M059J (cell line): Measurements from ENCODE around the gene TMEM179. TPM values are rescaled to one million over a fixed set of nuclear protein-coding genes. Genes with fewer than 3 reads are reported as not detected.
"Not testable (repeated sequence)": the region's sequence is repeated elsewhere in the genome, so short reads cannot be mapped to it uniquely, and the experiment has no call there.

Experiments used
- DNase-seq: peaks from one replicate; pipeline ENCODE4 v3.0.0-alpha.2; 2012; ENCODE audit warnings: low read depth
- total RNA-seq: library from RNA; depleted of rRNA; stranded (reverse); fragments of >200 nt; shearing (Covaris generic); gene quantifications from 2 replicates; pipeline ENCODE4 v1.2.3, GENCODE V29; 2014; rRNA removed

The TMEM179 gene
- total RNA-seq: 0.49 TPM in 1 of 2 replicates, not detected in the other

- peak; percentile 10 for DNase-seq
These were observed at the start of gene TMEM179 for GRCh38 chr14:104604458-104605449. Gene TMEM179, minus strand, starts transcription at chr14:104604772. Its CDS starts 31 bp downstream, at chr14:104604741.

DNA sequence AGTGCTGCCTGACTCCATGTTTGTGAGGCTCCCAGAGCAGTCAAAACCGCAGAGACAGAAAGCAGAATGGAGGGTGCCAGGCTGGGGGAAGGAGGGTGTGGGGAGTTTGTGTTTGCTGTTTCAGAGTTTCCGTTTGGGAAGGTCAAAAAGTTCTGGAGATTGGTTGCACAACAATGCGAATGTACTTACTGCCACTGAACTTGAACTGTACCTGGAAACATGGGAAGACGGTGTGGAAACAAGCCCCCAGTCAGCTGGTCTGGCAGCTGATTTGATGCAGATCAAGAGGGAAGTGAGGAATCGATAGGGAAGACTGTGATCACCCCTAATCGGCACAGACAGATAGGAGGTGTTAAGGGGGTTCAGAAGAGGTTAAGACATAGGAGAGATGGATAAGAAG lies 49.5 kb upstream of the TMEM179 start:
- DNase-seq: no peak

GRCh38 chr14:104653130-104653920 lies 48.8 kb upstream of the TMEM179 start:
- DNase-seq: not testable (repeated sequence)

DNA sequence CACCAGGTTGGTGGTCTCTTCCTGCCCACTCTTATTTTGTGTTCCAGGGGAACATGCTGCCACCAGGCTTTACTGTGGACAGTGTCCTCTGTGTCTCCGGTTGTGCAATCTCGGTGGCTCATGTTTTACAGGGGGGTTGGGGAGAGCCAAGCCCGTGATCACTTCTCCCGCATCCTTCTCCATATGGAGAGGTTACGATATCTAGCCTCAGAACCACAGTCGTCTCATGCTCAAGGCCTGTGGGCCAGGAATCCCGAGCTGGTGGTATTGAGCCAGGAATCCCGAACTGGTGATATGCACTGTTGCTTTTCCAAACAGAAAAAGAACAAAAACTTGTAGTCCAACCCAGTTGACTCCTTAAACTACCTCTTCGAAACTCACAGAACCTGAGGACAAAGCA lies 47.8 kb upstream of the TMEM179 start:
- DNase-seq: no peak

- DNase-seq: no peak
These were observed 47.3 kb upstream of the TMEM179 start for GRCh38 chr14:104651876-104652260.

- no peak for DNase-seq
These were observed 46.7 kb upstream of the TMEM179 start for GRCh38 chr14:104650981-104651875.

DNA sequence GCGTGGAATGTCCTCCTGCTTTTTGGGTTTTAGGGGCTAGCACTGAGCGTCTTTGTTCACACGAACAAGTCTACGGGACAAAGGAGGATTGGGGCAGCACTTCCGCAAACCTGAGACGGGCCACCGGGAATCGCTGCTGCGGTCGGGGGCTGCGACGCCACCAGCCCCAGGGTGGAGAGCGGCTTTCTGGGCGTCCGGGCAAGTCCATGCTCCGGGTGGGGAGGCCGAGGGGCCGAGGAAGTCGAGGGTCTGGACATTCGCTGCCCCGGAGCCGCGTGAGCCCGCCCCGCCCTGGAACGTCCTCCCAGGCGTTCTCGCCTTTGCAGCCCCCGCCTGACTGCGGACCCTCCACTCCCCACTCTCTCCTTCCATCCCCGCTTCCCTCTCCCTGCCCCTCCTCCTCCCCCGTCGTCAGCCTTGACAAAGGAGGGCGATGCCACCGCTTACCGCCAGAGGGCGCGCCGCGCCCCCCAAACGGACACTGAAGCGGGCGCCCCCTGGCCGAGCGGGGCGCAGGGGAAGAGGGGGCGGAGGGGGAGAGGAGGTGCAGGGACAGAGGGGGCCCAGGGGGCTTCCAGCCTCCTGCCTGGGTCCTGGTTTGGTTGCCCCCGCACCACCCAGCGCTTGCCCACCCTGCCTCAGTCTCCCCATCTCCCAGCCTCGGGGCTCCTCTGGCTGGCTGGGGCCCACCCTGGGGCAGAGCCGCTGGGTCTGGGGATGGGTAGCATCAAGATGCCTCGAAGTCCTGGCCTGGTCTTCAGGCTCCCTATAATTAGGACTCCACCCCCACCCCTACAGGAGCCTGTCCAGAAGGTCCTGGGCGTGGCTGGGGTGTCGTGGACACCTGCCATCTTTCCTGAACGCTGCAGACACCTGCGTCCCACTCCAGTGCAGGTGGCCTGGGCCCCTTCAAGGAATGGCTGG lies 45.7 kb upstream of the TMEM179 start:
- peak; percentile 15 for DNase-seq

DNA sequence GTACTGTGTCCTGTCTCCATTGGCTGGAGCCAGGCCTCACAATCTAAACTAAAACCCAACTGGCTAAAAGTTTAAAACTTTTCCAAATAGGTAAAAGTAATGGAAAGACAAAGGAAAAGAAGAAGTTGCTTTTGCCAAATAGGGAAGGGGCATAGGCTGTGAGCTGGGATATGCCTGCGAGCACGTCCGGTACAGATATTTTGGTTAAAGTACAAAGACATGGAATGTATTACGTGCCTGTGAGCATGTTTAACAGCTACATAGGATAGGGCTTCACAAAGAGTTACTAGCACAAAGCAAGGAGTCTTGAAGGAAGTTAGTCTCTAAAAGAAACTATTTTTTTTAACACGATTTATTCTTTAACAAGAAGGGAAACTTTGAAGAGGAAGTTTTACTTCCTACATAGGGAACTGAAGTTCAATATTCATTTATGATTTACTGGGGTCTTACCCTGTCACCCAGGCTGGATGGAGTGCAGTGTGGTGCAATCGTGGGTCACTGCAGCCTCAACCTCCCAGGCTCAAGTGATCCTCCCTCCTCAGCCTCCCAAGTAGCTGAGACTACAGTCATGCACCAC lies 43.0 kb upstream of the TMEM179 start:
- no peak for DNase-seq

DNA sequence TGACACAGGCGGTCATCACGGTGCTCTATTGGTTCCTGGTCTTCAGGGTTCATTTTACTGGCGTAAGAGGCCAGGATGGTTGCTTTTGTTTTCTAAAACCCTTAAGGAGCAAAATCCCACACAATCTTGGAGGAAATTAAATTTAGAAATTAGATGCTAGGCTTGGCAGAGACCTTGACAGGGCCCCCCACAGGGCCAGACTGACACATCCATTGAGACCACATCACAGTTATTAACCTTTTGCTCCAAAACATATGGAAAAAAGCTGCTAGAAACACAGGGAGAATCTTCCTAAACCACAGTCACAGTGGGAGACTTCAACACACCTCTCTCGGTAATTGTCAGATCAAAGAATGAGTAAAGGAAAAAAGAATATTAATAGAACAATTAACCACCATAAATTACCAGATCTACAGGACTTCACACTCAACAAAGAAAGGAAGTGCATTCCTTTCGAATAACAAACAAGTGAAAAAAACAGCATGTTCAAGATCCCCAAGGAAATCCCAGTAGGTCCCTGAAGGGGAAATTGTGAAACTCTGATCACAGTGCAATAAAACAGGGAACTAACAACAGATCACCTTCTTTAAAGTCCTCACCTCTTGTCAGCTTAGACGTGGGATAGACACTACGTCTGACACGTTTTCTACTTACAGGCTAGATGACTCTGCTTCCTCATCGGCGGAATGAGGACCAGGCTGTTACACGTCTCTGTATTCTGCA lies 40.2 kb upstream of the TMEM179 start:
- DNase-seq: no peak

- no peak for DNase-seq
These were observed 39.6 kb upstream of the TMEM179 start for GRCh38 chr14:104644091-104644635.

- no peak for DNase-seq
These were observed 38.7 kb upstream of the TMEM179 start for GRCh38 chr14:104643306-104643705.

DNA sequence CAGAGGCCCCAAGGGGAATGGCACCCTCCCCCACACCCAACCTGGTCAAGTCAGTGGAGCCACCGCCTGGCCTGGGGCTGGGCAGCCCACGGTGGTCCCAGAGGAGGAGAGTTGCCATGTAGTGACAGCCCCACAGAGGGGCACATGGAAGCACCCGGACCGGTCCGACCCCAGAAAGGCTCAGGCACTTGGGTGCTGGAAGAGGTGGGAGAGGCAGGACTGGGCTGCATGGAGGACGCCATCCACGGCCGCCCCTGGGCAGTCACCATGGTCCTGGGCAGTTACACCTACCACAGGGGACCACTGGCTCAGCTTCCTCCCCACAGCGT lies 37.9 kb upstream of the TMEM179 start:
- DNase-seq: no peak

GRCh38 chr14:104641753-104642539 lies 37.4 kb upstream of the TMEM179 start:
- DNase-seq: no peak

DNA sequence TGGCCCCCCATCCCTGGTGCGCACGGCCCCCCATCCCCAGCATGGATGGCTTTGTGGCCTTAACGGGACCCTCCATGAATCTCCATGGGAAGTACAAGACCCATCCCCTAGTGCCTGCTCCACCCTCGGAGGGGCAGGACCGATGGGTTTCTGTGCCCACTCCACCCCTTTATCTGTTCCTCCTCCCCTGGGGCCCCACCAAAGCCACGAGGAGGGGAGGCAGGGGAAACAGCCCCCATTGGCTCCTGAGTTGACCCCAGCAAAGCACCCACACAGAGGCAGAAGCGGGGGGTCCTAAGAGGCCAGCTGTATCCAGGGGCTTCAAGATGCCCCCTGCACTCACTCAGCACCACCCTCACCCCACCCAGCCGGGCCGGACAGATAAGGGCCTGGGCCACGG lies 36.1 kb upstream of the TMEM179 start:
- DNase-seq: no peak

DNA sequence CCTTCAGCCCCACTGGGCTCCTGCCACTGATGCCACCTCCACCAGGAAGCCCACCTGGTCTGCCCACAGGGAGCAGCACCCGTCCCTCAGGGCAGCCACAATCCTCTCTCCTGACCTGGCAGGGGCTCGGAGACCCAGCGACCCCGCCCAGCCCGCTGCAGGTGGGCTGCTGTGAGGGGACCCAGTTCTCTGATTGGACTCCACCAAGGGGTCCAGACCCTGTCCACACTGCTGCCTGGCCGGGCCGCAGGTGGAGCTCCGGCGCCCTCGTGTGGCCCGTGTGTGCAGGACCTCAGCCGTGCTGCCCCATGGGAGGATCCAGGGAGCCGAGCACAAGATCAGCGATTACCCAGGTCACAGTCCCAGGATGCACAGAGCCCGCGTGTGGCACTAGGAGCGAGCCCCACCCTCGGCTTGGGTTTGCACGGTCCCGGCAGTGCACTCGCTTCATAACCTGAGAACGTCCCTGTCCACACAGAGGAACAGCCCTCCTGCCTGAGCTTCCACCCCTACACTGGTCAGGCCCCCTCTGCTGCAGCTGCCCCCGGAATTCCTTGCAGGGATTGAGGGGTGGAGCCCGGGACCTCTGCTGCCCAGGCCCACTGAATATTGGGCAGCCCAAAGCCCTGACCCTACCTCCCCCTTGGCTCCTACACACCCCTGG lies 35.4 kb upstream of the TMEM179 start:
- peak; percentile 40 for DNase-seq

DNA sequence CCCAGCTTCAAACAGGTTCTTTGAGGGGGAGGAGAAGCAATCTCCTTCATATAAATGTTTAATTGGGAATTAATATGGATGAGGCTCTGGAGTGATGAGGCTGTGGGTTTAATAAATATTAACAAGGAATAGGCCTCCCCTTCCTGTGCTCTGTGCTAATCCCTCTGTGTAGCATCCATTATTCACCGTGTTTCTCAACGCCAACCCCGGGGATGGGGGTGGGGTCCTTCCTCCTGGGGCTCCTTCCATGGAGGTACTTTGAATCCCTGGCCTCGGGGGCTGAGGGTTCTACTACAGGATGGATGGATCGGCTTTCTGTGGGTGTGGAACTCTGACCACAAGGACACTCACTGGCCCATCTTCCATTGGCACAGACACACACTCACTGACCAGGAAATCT lies 34.9 kb upstream of the TMEM179 start:
- no peak for DNase-seq

DNA sequence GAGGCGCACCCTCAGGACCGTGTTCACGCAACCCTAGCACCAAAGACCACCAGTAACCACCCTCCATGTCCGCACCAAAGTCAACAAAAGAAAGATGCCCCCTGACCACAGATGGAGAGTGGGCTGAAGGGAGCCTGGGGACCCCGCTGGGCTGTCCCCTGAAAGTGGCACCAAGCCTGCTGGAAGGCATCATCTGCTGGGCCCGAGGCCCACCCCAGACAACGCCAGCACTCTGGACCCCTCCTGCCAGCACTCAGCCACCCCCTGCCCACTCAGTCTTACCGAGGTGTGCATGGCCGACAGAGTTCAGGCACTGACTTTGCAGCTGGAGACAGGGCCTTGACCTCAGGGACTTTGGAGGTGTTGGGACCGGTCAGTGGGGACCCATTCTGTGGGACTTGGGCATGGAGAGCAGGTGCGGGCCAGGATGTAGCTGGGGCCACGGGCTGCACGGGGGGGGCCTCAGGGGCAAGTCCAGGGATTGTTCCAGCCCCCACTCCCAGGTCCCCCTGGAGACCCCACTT lies 34.4 kb upstream of the TMEM179 start:
- DNase-seq: no peak

DNA sequence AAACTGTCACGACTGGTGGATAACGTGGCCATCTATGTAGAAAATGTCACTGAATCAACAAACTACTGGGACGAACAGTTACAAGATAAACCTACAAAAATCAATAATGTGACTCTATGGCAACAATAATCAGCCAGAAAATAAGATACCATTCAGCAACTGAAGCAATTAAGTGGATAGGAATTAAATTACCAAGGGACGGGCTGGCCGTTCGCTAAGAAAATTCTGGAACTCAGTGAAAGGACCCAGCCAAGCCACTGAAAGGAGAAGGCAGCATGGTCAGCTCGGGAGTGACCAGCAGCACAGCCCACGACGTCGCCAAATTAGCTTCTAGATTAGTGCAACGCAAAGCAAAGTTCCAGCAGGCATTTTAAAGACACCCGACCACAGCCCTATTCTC lies 33.6 kb upstream of the TMEM179 start:
- no peak for DNase-seq
